SIG-M5 treated with dmso at 0.1 percent for 504 hours (cell line): Measurements from ENCODE around the gene TECR.
"Not testable (repeated sequence)": the region's sequence is repeated elsewhere in the genome, so short reads cannot be mapped to it uniquely, and the experiment has no call there.

Source experiments
- DNase-seq: peaks from one replicate; lab custom pipeline; 2025; ENCODE audit not compliant: unreplicated experiment; lab: John Stamatoyannopoulos, UW

TECR gene

DNA sequence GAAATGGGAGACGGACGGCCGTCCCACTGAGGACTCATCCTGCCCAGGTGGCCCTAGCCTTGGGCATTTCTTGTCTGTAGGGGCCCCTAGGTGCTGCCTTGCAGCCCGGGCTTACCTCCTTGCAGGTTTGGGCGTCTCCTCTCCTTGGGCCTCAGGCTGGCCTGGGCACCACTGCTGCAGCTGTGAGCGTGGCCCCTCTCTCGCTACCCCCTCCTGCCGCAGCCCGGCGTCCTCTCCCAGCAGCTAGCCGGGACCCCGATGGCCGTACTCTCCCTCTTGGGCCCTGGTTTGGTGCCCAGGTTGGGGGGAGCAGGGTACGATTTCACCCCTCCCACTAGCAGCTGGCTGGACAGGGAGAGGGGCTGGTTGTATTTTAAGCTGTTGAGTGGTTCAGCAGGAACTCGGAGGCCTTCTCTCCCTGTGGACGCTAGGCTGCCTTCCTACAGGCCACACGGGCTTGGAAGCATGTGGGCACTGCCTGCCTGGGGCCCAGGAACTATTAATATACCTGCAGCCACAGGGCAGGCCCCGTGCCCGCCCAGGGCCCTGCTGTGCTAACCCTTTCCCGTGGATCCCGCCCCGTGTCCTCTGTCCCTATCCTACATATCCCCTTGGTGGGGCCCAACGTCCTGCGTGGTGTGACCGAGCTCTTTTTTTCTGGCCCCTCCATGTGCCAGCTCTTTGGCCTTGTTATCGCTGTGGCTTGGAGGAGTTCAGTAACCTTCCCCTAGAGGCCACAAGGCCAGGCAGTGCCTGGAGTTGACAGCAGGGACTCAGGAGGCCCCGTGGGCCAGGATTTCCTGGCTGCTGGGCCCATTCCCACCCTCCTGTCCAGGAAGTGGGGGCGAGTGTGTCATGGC is 30.8 kb downstream of the TECR start:
- DNase-seq = no peak

- DNase-seq = no peak
Measured at GRCh38 chr19:14560776-14561108, 31.3 kb downstream of the TECR start.

DNA sequence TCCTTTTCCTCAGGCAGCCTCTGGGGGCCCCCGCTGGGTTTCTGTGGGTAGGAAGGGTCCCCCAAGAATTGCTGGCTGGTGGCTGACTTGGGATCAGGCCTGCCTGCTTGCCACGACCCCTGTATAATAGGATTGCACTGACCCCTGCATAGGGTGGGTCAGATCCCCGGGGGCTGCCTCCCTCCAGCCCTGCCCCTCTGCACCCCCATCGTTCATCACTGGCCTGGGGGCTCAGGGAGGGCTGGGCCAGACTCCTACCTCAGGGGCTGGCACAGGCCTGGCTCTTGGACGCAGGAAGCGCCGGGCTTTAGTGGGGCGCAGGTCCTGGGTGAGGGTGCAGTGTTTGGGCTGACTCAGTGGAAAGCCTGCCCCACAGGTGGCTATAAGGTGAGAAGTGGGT is 31.9 kb downstream of the TECR start:
- DNase-seq = no peak

DNA sequence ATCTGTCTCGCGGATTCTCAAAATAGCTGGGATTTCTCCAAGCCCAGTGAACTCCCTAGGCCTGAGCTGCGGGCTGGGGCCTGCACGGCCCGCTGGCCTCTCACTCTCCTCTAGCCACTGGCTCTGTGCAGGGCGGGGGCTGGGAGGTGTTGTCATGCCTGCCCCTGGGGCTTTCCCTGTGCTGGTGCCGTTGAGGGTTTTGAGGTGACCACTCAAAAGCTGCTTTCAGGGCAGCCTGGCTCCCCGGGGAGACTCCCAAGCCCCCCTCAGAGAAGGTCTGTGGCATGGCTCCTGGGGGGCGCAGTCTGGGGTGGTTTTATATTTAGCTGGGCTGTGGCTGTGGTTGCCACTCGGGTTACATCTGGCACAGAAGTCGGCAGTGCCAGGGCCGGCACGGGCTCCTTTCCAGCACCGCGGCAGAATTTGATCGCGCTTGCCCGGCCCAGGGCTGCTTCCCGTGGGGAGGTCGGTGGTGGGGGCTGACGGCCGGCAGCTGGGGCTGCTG is 32.5 kb downstream of the TECR start:
- DNase-seq = no peak

DNA sequence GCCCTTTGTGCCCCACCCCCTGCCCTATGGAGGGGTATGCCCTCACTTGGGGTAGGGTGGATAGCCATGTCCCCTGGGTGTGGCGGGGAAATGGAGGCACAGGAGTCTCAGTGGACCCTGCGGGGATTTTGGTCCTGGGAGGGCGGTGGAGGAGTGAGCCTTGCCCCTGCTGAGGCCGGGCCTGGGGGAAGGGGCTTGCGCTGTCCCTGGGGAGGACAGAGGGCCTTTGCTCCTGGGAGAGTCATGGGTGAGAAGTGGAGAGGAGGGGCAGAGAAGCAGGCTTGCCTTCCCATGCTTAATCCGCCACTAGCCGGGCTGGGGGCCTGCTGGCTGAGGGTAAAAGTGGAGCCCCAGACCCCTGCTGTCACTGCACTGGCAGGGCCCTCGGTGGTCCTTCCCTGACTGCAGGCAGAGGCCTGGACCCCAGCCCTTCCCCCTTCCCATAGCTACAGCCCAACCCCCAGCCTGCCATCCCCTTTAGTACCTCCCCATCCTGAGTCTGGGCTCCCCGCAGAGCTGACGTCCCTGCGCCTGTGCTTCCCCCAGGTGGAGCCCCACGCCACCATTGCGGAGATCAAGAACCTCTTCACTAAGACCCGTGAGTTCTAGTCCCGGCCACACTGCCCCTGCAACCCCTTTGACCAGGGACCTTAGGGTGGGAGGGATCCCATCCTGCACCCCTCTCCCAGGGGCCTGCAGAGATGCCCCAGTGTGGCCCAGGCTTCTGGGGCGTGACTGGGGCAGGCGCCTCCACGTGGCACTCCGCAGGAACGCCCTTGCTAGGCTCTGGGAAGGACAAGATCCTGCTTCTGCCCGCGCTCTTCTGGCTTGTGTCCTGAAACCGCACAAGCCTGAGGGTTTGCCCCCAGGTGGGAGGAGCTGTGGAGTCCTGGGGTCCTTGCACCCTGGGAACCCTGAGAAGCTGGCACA is 33.5 kb downstream of the TECR start:
- no peak for DNase-seq

- DNase-seq = no peak
Measured at GRCh38 chr19:14563590-14563926, 34.2 kb downstream of the TECR start.

DNA sequence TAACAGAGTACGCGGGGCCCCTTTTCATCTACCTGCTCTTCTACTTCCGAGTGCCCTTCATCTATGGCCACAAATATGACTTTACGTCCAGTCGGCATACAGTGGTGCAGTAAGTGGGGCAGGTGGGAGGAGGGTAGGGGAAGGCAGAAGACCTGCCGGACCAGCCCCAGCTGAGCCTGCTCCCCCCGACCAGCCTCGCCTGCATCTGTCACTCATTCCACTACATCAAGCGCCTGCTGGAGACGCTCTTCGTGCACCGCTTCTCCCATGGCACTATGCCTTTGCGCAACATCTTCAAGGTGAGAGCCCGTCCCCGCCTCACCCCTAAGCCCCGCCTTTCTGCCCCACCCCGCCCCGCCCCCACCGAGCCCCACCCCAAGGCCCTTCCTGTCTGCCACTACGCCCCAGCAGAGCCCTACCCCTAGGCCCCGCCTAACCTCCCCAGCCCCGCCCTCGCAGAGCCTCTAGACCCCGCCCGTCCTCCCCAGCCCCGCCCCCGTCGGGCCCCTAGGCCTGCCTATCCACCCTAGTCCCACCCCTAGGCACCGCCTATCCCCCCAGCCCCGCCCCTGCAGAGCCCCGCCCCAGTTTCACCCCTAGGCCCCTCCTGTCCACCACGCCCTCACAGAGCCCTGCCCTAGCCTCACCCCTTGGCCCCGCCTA is 34.7 kb downstream of the TECR start:
- DNase-seq = peak; percentile 32

GRCh38 chr19:14564652-14565297 is 35.4 kb downstream of the TECR start:
- not testable (repeated sequence) for DNase-seq

DNA sequence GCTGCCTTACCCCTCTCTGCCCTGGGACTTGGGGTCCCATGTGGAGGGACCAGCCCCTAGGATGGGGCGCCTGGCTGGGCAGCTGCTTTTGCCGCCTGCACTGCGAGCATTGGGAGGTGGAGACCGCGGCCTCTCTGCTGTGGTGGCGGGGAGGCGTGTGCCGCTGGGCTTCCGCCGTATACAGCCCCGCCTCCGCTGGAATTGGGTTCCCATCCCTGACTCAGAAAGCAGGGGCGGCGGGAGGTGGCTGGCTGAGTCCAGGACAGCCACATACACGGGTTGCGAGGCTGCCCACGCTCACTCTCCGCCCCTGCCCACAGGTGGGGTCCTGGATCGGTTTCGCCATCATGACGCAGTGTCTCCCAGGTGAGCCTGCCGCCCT is 35.9 kb downstream of the TECR start:
- DNase-seq = no peak

- no peak for DNase-seq
Measured at GRCh38 chr19:14565765-14566711, 36.6 kb downstream of the TECR start.

DNA sequence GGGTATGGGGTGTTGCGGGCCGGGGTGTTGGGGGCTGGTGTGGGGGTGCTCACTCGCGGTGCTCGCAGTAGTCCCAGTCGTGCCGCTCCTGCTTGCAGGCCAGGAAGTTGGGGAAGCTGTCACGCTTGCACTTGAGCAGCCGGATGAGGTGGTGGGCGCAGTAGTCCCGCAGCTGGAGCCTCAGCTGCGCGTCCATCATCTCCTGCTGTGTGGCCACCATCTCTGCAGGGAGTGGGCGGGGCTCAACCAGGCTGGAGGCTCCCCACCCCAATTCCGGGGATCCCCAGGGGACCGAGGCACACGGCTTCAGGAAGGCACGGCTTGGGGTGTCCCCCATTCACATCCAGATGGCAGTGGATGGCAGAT is 37.3 kb downstream of the TECR start:
- no peak for DNase-seq

DNA sequence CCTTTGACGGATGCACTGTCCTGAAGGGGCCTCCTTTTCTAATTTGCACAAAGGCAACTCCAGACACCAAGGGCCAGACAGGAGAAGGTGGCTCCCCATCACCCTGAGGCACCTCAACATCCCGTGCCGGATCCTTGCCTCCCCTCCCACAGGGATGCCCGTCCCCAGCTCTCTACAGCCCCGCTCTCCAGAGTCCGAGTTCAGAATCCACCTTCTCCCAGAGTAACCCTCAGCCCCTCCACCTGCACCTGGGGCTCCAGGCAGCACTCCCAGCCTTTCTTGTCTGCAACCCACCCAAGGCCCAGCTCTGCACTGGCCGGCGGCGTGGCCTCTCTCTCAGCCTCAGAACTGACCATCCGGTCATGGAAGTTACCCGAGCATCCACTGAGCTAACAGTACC is 37.7 kb downstream of the TECR start:
- DNase-seq = no peak

DNA sequence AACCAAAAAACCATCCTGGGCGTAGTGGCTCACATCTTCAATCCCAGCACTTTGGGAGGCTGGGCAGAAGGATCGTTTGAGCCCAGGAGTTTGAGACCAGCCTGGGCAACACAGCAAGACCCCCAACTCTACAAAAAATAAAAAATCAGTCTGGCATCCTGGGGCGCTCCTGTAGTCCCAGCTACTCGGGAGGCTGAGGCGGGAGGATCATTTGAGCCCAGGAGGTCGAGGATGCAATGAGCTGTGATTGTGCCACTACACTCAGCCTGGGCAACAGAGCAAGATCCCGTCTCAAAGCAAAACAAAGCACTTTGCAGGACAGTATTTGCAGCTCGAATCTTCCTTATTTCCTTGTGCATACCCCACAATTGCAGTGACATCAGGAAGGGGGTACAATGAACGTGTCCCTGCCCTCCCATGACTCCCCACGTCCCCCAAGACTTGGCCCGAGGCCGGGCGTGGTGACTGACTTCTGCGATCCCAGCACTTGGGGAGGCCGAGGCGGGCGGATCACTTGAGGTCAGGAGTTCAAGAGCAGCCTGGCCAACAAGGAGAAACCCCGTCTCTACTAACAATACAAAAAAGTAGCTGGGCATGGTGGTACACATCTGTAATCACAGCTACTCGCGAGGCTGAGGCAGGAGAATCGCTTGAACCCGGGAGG is 41.6 kb downstream of the TECR start:
- DNase-seq = no peak

- DNase-seq = peak; percentile 91
Measured at GRCh38 chr19:14571695-14572490, 42.5 kb downstream of the TECR start, which contains the start of gene NDUFB7. NDUFB7 (minus strand) TSS chr19:14572066; CDS start chr19:14572000, 66 bp downstream.

- no peak for DNase-seq
Measured at GRCh38 chr19:14575428-14575980, 46.1 kb downstream of the TECR start.

- DNase-seq = no peak
Measured at GRCh38 chr19:14576363-14576762, 47.0 kb downstream of the TECR start.

DNA sequence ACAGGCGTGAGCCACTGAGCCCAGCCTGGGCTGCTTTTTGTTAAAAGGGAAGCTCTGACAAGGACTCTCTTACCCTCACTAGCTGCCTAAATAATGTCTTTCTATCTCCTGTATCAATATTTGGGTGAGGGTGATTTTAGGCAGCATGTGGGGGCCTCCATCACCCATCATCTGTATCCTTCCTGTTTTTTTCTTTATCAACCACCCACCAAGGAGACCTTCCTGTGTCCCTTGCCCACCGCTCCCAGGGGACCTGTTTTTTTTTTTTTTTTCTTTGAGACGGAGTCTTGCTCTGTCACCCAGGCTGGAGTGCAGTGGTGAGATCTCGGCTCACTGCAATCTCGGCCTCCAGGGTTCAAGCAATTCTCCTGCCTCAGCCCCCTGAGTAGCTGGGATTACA is 47.9 kb downstream of the TECR start:
- no peak for DNase-seq

- DNase-seq = no peak
Measured at GRCh38 chr19:14577885-14578427, 48.6 kb downstream of the TECR start.
